Tibial artery (tissue), 4 donors: ENCODE measurements around the gene CTRB2.

Source experiments
- DNase-seq, 2 donors: peaks; one replicate each; pipeline ENCODE4 v3.0.0-alpha.2; 2019
- H3K27ac ChIP-seq, 2 donors: fragments of 200-600 bp; sonication (generic) in 1 of 2; 1 replicate in 1 of 2; 2 replicates in 1 of 2; pipeline ENCODE4 v1.5.1; 2018 to 2019; ENCODE audit warnings: mild to moderate bottlenecking in 1 of 2
- H3K27me3 ChIP-seq, 2 donors: fragments of 200-600 bp; sonication (generic) in 1 of 2; one replicate each; pipeline versions ENCODE4 v1.5.1 to v1.6.0; 2016 to 2019
- H3K36me3 ChIP-seq, 3 donors: fragments of 200-600 bp; sonication (generic) in 2 of 3; one replicate each; pipeline ENCODE4 v1.5.1; 2016 to 2019; ENCODE audit warnings: mild to moderate bottlenecking in 2 of 3
- H3K4me1 ChIP-seq, 4 donors: fragments of 200-600 bp; sonication (generic) in 2 of 4; 1 replicate in 3 of 4; 2 replicates in 1 of 4; pipeline ENCODE4 v1.5.1; 2016 to 2019
- H3K4me3 ChIP-seq, 2 donors: fragments of 200-600 bp; sonication (generic) in 1 of 2; 1 replicate in 1 of 2; 2 replicates in 1 of 2; pipeline ENCODE4 v1.5.1; 2018 to 2019; ENCODE audit warnings: mild to moderate bottlenecking in 2 of 2
- H3K9me3 ChIP-seq, 3 donors: fragments of 200-600 bp; sonication (generic) in 1 of 3; one replicate each; pipeline ENCODE4 v1.5.1; 2016 to 2019
- CTCF ChIP-seq, 2 experiments: fragments of 200-600 bp in 1 of 2; fragments of 450-650 bp in 1 of 2; IDR thresholded peaks; one replicate each; pipeline ENCODE4 v1.5.1; 2017 to 2019; ENCODE audit warnings: antibody characterized with exemption in 2 of 2, mild to moderate bottlenecking in 1 of 2, moderate library complexity in 1 of 2
- intact Hi-C: fragments of 100-400 bp; cut with DNase I; formaldehyde crosslinking; loops from one replicate; pipeline ENCODE4 v1.15.0; 2023; ENCODE audit warnings: low total_unique reads

The CTRB2 gene

DNA sequence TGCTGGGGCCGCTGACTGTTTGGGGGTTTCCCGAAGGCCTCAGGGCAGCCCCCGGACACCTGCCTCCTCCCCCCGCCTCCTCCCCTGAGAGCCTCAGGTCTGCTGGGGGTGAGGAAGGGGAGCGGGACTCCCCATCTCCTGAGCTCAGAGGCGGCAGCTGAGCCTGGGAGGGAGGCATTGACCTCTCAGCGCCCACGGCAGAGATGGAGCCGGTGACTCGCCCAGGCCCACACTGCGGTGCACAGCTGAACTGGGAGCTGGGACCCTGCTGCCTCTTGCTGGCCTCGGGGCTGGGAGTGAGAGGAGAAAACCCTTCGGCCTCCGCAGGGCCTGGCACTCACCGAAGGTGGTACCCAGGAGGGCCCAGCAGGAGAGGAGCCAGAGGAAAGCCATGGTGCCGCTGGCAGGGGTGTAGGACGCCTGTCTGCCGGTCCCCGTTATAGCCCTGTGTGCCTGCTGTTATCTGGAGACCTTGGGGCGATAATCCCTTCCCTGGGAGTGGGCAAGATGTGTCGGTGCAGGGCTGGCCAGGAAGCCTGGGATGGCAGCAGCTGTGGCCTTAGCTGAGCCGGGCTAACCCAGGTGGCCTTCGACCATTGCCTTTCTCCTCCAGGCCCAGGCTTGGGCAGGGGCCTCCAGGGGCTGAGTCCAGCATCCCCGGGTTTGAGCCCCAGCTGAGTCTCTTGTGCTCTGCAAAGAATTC lies at the start of gene CTRB2:
Gene CTRB2, minus strand, starts transcription at position 413 of the 703 bp plus-strand sequence. Its CDS starts 20 bp downstream, at position 393.
- TF ChIP-seq CTCF (IDR thresholded peaks at IDR 0.05), result no peak
- Histone ChIP-seq H3K4me3 (no peak within 1 kb of the TSS), H3K27me3 (no peaks in the 10 kb centered on the region), H3K27ac (no peak within 1 kb of the TSS), H3K4me1 (no peaks in the 10 kb centered on the region), H3K9me3 (no peaks in the 10 kb centered on the region), H3K36me3 (no peaks in the 10 kb centered on the region)
- no peak for DNase-seq
- intact Hi-C loops, result loop anchor here (2.0 kb wide), 1 partner anchor 18 kb away; no protein-coding TSS in a partner anchor

DNA sequence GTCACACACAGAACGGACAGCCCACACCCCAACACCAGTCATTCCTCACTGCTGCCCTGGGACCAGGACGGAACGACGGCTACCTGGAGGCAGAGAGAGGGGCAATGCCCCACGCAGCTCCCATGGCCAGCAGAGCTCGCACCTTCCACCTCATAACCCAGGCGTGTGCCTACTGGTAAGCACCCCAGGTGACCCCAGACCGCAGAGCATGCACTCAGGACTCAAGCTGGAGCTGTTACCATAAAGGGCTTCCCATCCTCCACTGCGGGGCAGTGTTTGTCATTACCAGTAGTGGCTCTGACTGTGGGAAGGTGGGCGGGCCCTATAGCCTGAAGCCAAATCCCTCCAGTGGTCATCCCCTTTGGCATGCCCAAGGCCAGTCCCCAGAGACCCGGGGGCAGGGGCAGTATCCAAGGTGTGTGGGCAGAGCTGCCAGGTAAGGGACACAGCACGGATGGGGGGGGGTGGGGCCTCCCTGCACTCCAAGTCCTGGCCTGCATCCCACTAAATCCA lies 49.2 kb upstream of the CTRB2 start:
- Histone ChIP-seq H3K4me3 (peak overlapping the region in 1 of 2 donors; percentile 21), H3K27ac (peak overlapping the region; percentile 93 to 99), H3K9me3 (no peaks in the 10 kb centered on the region), H3K36me3 (no peaks in the 10 kb centered on the region), H3K27me3 (no peaks in the 10 kb centered on the region), H3K4me1 (peaks cover 10 to 93% (median 74%) of the 10 kb centered on the region in 4 donors)
- intact Hi-C loops, result no loop called here
- TF ChIP-seq CTCF (IDR thresholded peaks at IDR 0.05), result no peak
- peak; percentile 57 to 87 for DNase-seq

GRCh38 chr16:75254359-75254837 lies 47.4 kb upstream of the CTRB2 start:
- no peak for TF ChIP-seq CTCF (IDR thresholded peaks at IDR 0.05)
- H3K9me3 ChIP-seq, result no peaks in the 10 kb centered on the region
- peak overlapping the region; percentile 93 to 99 for H3K27ac ChIP-seq
- H3K27me3 ChIP-seq, result no peaks in the 10 kb centered on the region
- H3K4me3 ChIP-seq, result no peak overlapping the region
- intact Hi-C loops, result no loop called here
- peaks cover 10 to 89% (median 81%) of the 10 kb centered on the region in 4 donors for H3K4me1 ChIP-seq
- DNase-seq, result peak in 1 of 2 donors; percentile 85
- no peaks in the 10 kb centered on the region for H3K36me3 ChIP-seq

- peak in 1 of 2 donors; percentile 75 for DNase-seq
- H3K27me3 ChIP-seq, result no peaks in the 10 kb centered on the region
- no peaks in the 10 kb centered on the region for H3K9me3 ChIP-seq
- intact Hi-C loops, result no loop called here
- peak overlapping the region in 1 of 2 donors; percentile 7 for H3K4me3 ChIP-seq
- peak overlapping the region; percentile 93 to 99 for H3K27ac ChIP-seq
- no peak for TF ChIP-seq CTCF (IDR thresholded peaks at IDR 0.05)
- H3K36me3 ChIP-seq, result no peaks in the 10 kb centered on the region
- H3K4me1 ChIP-seq, result peaks cover 10 to 90% (median 85%) of the 10 kb centered on the region in 4 donors
Observed at GRCh38 chr16:75252946-75253911, 46.3 kb upstream of the CTRB2 start.

DNA sequence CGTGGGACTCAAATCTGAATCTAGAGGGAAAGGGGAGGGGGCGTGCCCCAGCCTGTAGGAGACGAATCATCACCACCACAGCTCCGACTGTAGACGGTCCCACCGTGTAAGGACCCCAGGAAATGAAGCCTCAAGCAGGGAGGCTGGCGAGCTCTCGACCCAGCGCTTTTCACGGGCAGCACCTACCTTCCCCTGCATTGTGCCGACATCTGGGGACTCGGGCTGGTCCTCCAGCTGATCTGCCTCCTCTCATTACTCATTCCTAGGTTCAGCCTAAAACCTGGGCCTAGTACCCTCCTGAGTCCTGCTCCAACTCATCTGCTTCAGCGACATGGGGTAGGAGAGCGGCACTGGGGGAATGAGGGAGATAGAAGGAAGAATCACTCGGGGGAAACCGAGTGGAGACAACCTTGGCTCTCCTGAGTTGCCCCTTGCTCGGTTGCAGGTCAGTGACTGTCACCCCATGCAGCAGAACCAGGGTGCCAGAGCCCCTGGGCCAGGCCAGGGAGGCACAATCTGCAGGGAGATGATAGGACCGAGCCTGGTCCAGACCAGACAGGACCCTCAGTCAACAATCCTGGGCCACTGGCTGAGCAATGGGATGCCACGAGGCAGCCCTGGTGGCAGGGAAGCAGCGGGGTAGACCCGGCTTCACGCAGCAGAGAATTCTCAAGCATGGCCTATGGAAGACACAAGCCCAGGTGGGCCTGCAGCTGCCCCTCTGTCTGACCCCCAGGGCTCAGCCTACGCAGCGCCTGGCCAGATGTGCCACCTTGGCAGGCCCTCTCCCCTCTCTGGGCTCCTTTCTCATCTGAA lies 45.3 kb upstream of the CTRB2 start:
- Histone ChIP-seq H3K36me3 (no peaks in the 10 kb centered on the region), H3K4me3 (peak overlapping the region; percentile 66 to 95), H3K4me1 (peaks cover 10 to 90% (median 85%) of the 10 kb centered on the region in 4 donors), H3K27ac (peak overlapping the region; percentile 93 to 99), H3K27me3 (no peaks in the 10 kb centered on the region), H3K9me3 (no peaks in the 10 kb centered on the region)
- TF ChIP-seq CTCF (IDR thresholded peaks at IDR 0.05), result no peak
- peak in 1 of 2 donors; percentile 64 for DNase-seq
- intact Hi-C loops, result no loop called here
